ENCODE results near the gene COL23A1. TPM values are rescaled to one million over a fixed set of nuclear protein-coding genes. Genes with fewer than 3 reads are reported as not detected.

The COL23A1 gene
- total and polyA plus RNA-seq, 2 donors (not counting 1 experiment from before 2014, with no cell fraction given), result 0.20 TPM; not detected in 1

DNA sequence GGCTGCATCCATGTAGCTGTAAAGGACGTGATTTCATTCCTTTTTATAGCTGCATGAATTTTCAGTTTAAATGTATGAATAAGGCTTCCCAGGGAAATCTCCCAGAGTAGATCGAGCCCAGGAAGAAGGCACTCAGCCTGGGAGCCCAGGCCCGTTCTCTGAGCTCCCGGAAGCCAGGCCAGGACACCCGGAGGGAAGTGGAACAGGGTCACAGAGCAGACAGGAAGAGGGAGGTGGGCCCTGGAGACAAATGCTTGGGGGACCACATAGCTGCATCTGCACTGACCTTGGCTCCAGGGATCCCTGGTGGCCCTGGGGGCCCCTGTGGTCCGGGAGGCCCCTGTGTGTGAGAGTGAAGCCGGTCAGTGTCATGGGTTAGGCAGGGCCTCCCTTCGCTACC is 337.9 kb downstream of the COL23A1 start:
- ATAC-seq (ENCODE audit: low read depth) (no peak), DNase-seq (no peak)
- Histone ChIP-seq H3K9ac (ENCODE audit: low read length) (no peak overlapping the region), H3K27ac (ENCODE audit: low read length in 2 of 2) (no peak overlapping the region), H4K20me1 (ENCODE audit: control insufficient read depth, insufficient read depth, low read length, poor library complexity, severe bottlenecking) (no peaks in the 10 kb centered on the region), H3K4me3 (ENCODE audit: control extremely low read depth in 1 of 5, extremely low read depth in 1 of 5, insufficient read depth in 1 of 5, low read depth in 2 of 5, low read length in 4 of 5) (no peak overlapping the region), H3K4me1 (ENCODE audit: control insufficient read depth in 2 of 2, insufficient read depth in 2 of 2, low read length in 2 of 2) (peaks cover 33 to 34% of the 10 kb centered on the region in 2 donors), H3K4me2 (replicated peaks; ENCODE audit: low read depth, low read length, poor library complexity, severe bottlenecking) (peak overlapping the region; percentile 43), H3K36me3 (replicated peaks in 1 of 2; ENCODE audit: control extremely low read depth in 1 of 2, control insufficient read depth in 1 of 2, extremely low read depth in 1 of 2, insufficient read depth in 2 of 2, low read length in 1 of 2) (no peaks in the 10 kb centered on the region), H3K9me3 (ENCODE audit: control extremely low read depth in 1 of 3, control insufficient read depth in 2 of 3, insufficient read depth in 1 of 3, low read length in 2 of 3) (peaks cover 0 to 4% (median 0%) of the 10 kb centered on the region in 3 donors), H3K27me3 (replicated peaks in 1 of 4; ENCODE audit: control extremely low read depth in 1 of 4, control insufficient read depth in 3 of 4, insufficient read depth in 4 of 4, low read length in 3 of 4) (no peaks in the 10 kb centered on the region), H3K79me2 (ENCODE audit: control insufficient read depth, insufficient read depth, low read length) (no peaks in the 10 kb centered on the region), H2AFZ (ENCODE audit: insufficient read depth, low read depth, low read length, poor library complexity, severe bottlenecking) (peak overlapping the region; percentile 46)
- peaks cover 30% of the 10 kb centered on the region for H3K4me1 Mint-ChIP-seq
- TF ChIP-seq, protein P1, sequence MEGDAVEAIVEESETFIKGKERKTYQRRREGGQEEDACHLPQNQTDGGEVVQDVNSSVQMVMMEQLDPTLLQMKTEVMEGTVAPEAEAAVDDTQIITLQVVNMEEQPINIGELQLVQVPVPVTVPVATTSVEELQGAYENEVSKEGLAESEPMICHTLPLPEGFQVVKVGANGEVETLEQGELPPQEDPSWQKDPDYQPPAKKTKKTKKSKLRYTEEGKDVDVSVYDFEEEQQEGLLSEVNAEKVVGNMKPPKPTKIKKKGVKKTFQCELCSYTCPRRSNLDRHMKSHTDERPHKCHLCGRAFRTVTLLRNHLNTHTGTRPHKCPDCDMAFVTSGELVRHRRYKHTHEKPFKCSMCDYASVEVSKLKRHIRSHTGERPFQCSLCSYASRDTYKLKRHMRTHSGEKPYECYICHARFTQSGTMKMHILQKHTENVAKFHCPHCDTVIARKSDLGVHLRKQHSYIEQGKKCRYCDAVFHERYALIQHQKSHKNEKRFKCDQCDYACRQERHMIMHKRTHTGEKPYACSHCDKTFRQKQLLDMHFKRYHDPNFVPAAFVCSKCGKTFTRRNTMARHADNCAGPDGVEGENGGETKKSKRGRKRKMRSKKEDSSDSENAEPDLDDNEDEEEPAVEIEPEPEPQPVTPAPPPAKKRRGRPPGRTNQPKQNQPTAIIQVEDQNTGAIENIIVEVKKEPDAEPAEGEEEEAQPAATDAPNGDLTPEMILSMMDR (IDR thresholded peaks at IDR 0.05), result no peak
- no peak for TF ChIP-seq EZH2 (IDR thresholded peaks at IDR 0.05; ENCODE audit: borderline replicate concordance, insufficient read depth, low read depth, low read length, poor library complexity, severe bottlenecking)
- H3K9me3 Mint-ChIP-seq (ENCODE audit: insufficient read depth), result no peaks in the 10 kb centered on the region
- POLR2A ChIA-PET, result no interaction called here
- no peaks in the 10 kb centered on the region for H3K27me3 Mint-ChIP-seq
- 12% methylated on average over 7 of the region's 8 CpGs for WGBS (ENCODE audit: insufficient coverage)
- CTCF ChIA-PET, result interaction anchor here (1.5 kb wide), 1 partner anchor 17 kb away, joined by 4 read pairs; no protein-coding TSS in a partner anchor
- no peak overlapping the region for H3K4me3 Mint-ChIP-seq
- intact Hi-C loops (cut with micrococcal nuclease), result no loop called here
- H3K27ac Mint-ChIP-seq, result no peak overlapping the region

DNA sequence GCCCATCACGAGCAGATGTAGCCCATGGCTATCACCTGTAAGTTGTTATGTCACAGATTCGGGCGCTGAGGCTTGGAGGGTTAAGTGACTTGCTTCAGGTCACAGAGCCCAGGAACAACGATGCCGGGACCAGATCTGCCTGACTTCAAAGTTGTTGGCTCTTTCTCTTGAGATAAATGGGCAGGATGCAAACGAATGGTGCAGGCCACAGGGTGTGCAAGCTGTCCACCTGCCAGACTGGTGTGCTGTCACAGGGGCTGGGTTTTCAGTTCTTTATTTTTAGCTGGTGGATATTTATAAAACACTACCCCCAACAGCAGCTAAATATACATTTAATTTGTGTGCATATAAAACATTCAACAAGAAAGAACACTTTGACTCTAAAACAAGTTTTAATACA is 339.9 kb downstream of the COL23A1 start:
- H2AFZ ChIP-seq (ENCODE audit: insufficient read depth, low read depth, low read length, poor library complexity, severe bottlenecking), result peak overlapping the region; percentile 14
- no peaks in the 10 kb centered on the region for H4K20me1 ChIP-seq (ENCODE audit: control insufficient read depth, insufficient read depth, low read length, poor library complexity, severe bottlenecking)
- no peaks in the 10 kb centered on the region for H3K9me3 Mint-ChIP-seq (ENCODE audit: insufficient read depth)
- H3K4me3 Mint-ChIP-seq, result no peak overlapping the region
- ChIA-PET CTCF (interaction anchor here (0.6 to 1.6 kb wide), 2 partner anchors 9 to 1243 kb away, joined by 3 to 6 read pairs; no protein-coding TSS in a partner anchor), POLR2A (no interaction called here)
- peaks cover 33 to 34% of the 10 kb centered on the region in 2 donors for H3K4me1 ChIP-seq (ENCODE audit: control insufficient read depth in 2 of 2, insufficient read depth in 2 of 2, low read length in 2 of 2)
- DNase-seq (no peak), ATAC-seq (ENCODE audit: low read depth) (no peak)
- peak overlapping the region; percentile 57 for H3K4me2 ChIP-seq (replicated peaks; ENCODE audit: low read depth, low read length, poor library complexity, severe bottlenecking)
- H3K4me3 ChIP-seq (ENCODE audit: control extremely low read depth in 1 of 5, extremely low read depth in 1 of 5, insufficient read depth in 1 of 5, low read depth in 2 of 5, low read length in 4 of 5), result no peak overlapping the region
- no peaks in the 10 kb centered on the region for H3K36me3 ChIP-seq (replicated peaks in 1 of 2; ENCODE audit: control extremely low read depth in 1 of 2, control insufficient read depth in 1 of 2, extremely low read depth in 1 of 2, insufficient read depth in 2 of 2, low read length in 1 of 2)
- H3K27me3 Mint-ChIP-seq, result no peaks in the 10 kb centered on the region
- no peak overlapping the region for H3K9ac ChIP-seq (ENCODE audit: low read length)
- TF ChIP-seq, protein P1 (IDR thresholded peaks at IDR 0.05), result no peak
- TF ChIP-seq EZH2 (IDR thresholded peaks at IDR 0.05; ENCODE audit: borderline replicate concordance, insufficient read depth, low read depth, low read length, poor library complexity, severe bottlenecking), result no peak
- H3K9me3 ChIP-seq (ENCODE audit: control extremely low read depth in 1 of 3, control insufficient read depth in 2 of 3, insufficient read depth in 1 of 3, low read length in 2 of 3), result peaks cover 0 to 9% (median 0%) of the 10 kb centered on the region in 3 donors
- no peak overlapping the region for H3K27ac Mint-ChIP-seq
- no peaks in the 10 kb centered on the region for H3K27me3 ChIP-seq (replicated peaks in 1 of 4; ENCODE audit: control extremely low read depth in 1 of 4, control insufficient read depth in 3 of 4, insufficient read depth in 4 of 4, low read length in 3 of 4)
- intact Hi-C loops (cut with micrococcal nuclease), result no loop called here
- 6% methylated on average over 3 of the region's 6 CpGs for WGBS (ENCODE audit: insufficient coverage)
- no peaks in the 10 kb centered on the region for H3K79me2 ChIP-seq (ENCODE audit: control insufficient read depth, insufficient read depth, low read length)
- H3K4me1 Mint-ChIP-seq, result peaks cover 34% of the 10 kb centered on the region
- H3K27ac ChIP-seq (ENCODE audit: low read length in 2 of 2), result peak overlapping the region in 1 of 2 donors; percentile 4

Data from B cell (primary cell).